Stimulated activated CD8-positive, alpha-beta memory T cell treated with anti-CD3 and anti-CD28 coated beads, Interleukin-2, amount 100 ng/mL, for 48 hours (primary cell): Measurements from ENCODE around the gene RPL35.

ENCODE experiments used
- DNase-seq, 2 donors: peaks; one replicate each; pipeline ENCODE4 v3.0.0-alpha.2; 2020; ENCODE audit warnings: low read depth in 2 of 2

RPL35 gene

DNA sequence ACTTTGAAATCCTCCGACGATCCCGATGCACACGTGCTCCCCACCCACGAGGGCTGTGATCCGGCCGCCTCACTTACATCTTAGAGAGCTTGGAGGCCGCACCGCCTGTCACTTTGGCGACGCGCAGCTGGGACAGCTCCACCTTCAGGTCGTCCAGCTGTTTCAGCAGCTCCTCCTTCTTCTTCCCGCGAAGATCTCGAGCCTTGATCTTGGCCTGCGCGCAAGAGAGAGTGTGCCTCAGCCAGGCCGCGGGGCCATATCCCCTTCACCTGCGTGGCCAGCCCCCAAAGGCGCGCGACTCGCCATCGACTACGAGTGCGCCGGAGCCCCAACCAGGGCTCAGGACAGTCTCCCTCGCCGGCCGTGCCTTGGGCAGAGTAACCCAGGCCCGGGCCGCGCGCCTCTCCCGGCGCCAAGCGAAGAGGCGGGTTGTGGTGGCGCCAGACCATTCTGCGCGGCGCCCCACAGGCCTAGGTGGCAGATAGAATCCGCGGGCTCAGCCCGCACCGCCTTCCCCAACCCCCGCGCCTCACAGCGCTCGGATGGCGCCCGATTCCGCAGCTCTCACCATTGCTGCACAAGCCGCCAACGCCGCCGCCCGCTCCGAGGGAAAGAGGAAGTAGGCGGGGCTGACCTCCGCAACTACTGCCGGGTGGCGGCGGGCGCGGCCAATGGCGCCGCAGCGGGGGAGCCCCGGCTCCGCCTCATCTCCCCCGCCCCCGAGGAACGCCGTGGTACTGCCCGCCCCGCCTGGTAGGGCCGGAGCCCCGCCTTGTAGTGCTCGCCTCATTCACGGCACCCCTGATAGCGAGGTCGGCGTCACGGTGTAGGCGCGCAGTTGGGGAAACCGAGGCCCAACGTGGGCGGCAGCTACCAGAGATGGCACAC lies at the start of gene RPL35, which contains the start of gene ARPC5L:
RPL35 (minus strand) TSS at position 616 of the 888 bp plus-strand sequence; CDS start at position 571, 45 bp downstream.
ARPC5L (plus strand) TSS at position 789 of the 888 bp plus-strand sequence. CDS start 7,161 bp downstream, outside the sequence.
- peak; percentile 93 to 96 for DNase-seq

DNA sequence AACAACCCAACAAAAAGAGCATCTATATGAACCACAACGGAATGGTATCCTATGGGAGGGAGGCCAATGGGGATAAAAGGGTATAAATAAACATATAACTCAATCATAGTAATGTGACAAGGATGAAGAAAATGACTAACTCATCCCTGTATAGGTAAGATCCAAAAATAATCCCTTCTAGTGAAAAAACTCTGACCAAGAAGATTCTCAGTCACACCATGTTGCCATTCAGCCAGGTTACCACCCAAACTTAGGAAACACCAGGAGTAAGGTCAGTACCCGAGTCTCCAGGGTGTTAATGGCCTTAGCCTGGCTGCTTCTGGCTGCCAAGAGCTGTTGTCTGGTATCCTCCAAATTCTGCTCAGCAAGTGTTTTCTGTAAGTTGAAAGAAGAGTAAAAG lies 46.3 kb upstream of the RPL35 start:
- DNase-seq = no peak

DNA sequence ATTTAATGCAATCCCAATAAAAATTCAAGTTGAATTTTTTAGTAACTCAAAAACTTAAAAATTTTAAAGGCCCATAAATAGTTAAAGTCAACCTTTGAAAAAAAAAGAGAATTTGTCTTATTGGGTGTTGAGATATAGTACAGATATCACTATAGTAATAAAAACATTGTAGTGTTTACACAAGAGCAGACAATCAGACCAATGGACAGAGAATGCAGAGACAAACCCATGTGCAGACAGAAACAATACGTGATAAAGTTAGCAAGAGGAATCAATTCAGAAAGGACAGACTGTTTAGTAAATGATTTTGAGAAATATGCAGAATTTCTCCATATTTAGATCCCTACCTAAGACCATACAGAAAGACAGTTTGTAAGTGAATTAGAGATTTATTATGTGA lies 45.2 kb upstream of the RPL35 start:
- DNase-seq = no peak

DNA sequence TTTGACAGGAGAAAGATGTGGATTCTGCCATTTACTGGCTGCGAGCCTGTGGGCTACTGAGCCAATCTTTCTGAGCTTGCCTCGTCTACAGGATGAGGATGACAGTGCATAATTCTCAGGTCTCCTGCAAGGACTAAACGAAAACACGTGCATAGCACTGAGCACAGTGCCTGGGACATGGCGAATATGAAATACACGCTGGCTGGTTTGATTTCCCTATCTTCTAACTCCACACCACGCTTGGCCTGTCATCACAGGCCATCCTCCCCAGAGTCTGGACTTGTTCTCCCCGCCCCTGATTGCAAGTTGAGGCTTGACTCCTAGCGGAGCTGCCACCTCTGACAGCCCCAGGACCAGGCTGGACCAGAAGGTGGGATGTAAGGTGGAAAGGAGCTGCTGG lies 38.1 kb upstream of the RPL35 start:
- no peak for DNase-seq

DNA sequence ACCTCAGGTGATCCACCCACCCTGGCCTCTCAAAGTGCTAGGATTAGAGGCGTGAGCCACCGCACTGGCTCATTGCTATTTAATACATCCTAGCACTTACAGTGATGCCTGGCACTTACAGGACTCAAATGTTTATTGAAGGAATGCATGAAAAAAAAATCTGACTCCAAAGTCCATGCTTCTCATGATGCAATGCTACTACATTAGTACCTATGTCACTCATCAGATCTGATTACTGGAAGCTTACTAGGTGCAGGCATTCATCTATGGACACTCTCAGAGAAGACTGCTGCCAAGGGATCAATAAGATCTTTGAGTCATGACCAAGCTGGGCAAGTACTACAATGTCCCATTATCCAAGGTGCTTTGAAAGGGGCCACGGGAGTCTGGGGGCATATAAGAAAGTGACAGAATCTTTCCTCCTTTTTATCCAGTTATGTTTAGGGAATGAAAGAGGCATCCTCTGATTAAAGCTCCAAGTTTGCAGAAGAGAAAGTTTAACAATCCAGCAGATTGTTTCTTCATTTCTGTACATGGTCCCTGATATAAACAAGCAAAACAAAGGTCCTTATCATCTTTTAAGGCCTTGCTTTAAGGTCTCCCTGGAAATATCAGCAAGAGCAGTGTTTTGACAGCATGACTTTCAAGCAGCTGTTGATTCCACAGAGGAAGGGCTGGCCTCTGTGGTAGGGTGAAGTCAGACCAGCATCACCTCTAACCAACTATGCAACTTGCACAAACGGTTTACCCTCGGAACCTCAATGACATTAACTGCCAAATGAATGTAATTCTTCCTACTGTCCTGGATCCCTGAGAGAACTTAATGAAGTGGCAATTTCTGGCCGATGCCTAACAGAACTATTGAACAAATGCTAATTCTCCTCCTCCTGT lies 36.1 kb upstream of the RPL35 start:
- DNase-seq = no peak

DNA sequence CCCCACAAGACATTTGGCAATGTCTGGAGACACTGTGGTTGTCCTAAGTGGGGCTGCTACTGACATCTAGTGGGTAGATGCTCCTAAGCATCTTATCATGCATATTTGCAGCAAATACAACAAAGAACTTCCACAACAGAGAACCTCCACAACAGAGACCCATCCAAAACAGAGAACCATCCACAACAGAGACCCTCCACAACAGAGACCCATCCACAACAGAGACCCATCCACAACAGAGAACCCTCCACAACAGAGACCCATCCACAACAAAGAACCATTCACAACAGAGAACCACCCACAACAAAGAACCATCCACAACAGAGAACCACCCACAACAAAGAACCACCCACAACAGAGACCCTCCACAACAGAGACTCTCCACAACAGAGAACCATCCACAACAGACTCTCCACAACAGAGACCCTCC lies 33.0 kb upstream of the RPL35 start:
- no peak for DNase-seq

DNA sequence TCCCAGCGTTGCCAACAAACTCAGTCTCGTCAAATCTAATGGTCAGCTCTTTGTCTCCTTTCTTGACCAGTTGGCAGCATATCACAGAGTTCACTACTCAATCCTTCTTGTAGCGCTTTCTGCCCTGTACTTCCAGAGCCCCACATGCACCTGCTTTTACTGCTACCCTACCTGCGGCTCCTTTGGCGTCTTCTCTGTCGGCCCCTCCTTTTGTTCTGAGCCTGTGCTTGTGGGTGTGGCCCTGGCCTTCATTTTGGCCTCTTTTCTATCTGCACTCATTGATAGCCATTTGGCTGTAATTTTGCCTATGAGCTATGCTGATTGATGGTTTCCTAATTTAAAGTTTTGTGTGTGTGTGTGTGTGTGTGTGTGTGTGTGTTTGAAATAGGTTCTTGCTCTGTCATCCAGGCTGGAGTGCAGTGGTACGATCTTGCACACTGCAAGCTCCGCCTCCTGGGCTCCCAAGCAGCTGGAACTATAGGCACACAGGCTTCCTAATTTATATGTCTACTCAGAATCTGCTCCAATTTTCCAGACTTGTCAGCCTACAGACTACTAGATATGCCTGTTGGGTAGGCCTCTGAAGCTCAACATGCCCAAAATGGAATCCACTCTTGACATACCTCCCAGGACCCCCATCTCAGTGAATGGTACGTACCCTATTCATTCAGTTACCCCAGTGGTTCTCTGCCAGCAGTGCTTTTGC lies 32.4 kb upstream of the RPL35 start:
- DNase-seq = no peak

DNA sequence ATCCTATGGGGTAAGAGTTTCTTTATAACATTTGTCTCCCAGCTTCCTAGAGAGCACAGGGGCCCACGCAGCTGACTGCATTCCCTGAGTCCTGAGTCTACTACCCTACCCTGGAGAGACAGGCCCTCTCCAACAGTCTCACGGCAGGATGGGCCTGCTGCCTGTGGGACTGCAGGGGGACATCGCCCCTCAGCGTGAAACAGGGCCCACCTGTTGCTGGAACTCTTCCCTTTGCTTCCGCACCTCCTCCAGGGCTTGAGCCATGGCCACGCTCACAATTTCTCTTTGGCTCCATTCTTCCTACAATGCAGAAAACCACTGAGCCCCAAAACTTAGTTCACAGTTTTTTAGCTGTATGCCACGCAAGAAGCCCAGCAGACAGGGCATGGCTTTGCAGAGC lies 28.4 kb upstream of the RPL35 start:
- DNase-seq = no peak

DNA sequence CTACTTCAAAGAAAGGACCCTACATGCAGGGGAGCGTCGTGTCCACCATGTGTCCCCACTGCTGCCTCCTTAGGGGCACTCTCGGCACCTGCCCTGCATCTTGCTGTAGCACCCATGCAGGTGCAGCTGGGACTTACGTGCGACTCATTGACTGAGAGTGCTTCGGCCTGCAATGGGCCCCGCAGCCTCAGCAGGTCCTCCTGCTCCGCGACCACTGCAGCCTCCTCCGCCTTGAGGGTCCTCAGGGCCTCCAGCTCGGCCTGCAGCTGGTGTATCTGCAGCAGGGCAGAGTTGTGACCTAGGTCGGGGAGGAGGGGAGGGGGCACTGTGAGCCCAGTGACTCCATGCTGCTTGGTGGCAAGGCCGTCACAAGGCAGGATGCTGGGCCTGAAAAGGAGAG lies 27.2 kb upstream of the RPL35 start:
- no peak for DNase-seq

DNA sequence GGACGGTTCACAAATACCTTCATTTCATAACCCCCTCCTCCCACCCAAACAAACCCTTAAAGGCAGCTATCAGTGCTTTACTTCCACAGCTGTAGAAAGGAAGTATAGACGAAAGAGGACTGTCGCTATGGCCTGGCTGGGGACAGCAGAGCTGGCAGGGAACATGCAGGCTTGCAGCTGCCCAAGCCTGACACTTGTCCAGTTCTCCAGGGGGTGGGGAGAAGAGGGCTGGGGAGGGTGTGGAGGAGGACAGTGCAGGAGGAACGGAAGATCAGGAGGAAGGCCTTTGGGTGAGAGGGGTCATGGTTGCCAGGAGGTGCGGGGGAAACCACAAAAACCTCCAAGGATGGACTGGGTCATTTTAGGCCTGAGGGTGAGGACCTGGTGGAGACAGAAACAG lies 26.1 kb upstream of the RPL35 start:
- DNase-seq = no peak

DNA sequence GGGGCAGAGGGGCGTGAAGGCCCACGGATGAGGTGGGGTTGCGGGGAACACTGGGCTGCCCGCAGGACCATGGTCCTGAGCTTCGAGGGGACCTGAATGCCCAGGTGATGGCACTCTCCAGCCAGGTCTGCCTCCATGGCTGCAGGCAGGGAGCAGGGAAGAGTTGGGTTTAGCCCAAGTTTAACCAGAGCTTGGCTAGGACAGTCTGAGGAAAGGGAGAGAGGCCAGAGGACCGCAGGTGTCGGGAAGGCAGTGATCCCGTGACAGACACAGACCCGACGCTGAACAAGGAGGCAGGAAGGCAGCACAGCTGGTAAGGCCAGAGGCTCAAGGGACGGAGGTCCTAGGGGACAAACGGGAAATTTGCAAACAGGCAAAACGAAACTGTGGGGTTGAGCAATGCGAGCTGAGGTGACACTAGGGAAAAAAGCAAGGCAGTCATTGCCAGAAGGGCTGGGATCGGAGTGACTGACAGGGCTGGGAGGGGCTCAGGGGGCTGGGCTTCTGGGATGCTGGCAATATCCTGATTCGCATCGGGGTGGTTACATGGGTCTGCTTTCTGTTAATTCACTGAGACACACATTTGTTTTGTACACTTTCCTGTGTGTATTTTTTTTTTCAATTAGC lies 25.2 kb upstream of the RPL35 start:
- DNase-seq = no peak

DNA sequence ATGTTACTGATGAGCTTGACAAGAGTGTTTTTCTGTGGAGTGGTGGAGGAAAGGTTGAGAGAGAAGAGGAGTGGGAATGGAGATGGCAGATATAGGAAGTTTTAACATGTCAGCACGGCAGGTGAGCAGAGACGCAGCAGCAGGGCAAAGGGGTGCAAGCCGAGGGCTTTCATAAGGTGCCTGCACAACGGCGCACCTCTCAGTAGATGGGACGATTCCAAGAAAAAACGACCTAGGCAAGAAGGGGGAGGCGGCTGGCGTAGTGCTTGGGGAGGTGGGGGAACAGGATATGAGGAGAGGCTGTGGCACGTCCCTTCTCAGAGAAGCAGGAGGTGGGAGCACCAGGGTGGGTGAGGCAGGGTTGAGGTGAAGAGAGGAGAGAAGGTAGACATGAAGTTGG lies 24.7 kb upstream of the RPL35 start:
- no peak for DNase-seq

DNA sequence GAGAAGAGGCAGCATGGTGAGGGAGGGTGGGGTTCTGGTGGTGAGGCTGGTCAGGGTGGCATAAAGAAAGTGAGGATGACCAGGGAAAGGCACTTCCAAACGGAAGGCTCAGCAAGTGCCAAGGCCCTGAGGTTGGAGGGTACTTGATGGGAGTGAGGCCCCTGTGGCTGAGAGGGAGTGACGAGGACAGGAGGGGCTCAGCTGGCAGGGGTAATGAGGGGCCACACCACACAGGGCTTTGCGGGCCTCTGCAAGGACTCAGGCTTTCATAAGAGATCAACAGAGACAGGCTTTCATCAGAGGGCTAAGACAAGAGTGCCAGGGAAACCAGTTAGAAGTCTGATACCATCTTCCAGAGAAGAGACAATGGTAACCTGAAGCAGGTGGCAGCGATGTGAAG lies 23.8 kb upstream of the RPL35 start:
- DNase-seq = no peak

DNA sequence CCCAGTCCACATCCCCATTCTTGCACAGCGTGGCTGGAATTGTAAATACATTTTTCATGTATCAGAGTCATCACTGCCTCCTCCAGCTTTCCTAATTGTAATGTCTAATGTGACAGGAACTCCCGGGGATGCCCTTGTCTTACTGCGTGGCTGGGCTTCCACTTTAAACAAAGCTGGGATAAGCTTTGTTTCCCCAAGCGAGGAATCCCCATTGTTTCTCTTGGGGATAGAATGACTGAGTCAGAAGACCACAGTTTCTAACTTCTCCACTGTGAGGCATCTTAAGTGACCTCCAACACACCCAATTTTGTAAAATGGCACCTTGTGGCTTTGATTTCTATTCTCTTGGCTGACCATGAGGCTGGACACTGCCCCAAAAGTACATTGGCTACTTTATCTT lies 22.6 kb upstream of the RPL35 start:
- DNase-seq = no peak

DNA sequence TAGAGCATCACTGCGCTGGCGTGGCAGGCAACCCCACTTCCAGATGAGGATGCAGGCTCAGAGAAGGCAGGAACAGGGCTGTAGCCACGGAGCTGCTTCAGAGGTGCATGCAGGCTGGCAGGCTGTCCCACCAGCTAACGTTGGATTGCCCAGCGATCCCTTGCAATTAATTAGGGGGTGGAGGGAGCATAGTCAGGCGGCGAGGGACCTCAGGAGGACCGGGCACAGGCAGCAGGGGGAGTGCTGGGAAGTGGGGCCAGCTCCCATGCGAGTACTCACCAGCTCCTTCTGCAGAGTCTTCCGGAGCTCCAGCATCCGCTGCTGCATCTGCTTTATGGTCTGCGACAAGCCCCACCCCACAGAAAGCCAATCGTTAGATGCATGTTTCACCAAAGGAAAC lies 20.5 kb upstream of the RPL35 start:
- no peak for DNase-seq

DNA sequence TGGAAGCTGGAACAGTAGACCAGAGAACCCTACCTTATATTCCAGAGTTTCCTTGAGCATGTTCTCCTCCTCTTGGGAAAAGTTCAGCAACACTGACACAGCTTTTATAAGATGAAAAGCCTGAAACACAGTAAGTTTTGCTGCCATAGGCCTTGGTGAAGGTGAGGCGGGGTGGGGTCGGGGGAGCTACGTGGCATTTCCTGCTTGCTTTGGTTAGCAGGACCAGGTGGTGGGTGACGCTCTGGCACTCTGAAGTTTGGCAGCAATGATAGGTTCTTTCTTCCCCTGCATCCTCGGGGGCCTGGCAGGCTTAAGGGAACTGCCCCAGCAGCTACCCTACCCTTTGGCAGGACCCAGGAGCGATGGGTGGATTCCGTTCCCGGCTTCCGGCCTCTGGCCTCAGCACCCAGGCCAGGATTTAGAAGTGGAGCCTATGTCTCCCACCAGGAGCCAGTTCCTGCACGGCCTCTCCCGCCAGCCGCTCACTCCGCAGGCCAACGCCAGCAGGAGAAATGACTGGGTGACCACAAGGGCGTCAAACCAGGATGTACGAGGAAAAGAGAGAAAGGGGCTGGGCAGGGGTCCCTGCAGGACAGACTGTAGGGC lies 19.5 kb upstream of the RPL35 start:
- DNase-seq = no peak

DNA sequence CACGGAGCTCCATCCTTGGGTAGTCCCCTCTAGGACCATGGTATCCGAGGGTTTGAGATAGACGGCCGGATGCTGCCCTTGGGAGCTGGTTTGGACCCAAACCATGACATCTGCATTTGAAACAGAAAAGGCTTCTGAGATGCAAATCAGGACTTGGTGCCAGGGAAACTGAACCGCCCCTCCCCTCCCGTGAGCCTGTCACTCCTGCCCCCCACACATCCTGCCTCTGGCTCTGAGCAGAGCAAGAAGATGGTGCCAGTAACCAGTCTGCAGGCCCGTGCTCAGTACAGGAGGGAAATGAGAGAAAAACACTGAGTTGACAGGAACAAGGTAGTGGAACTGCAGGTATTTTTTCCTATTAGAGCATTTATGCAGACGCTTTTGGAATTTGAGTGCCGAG lies 18.7 kb upstream of the RPL35 start:
- DNase-seq = no peak

DNA sequence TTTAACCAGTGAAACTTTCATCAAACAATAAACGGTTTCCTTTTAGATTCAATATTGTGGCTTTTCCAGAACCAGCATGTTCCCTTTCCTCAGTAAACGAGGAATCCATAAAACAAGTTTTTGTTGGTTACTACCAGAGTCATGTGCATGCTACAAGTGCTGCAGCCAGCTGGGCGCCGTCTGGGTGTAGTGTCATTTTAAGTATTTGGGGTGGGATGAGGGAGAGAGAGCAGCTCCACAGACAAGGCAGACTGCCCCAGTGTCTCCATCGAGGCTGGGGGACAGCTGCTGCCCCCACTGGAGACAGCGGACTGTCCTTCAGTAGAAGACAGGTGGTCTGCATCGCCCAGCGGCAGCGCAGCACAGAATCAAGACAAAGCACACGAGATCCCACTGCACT lies 17.5 kb upstream of the RPL35 start:
- no peak for DNase-seq

DNA sequence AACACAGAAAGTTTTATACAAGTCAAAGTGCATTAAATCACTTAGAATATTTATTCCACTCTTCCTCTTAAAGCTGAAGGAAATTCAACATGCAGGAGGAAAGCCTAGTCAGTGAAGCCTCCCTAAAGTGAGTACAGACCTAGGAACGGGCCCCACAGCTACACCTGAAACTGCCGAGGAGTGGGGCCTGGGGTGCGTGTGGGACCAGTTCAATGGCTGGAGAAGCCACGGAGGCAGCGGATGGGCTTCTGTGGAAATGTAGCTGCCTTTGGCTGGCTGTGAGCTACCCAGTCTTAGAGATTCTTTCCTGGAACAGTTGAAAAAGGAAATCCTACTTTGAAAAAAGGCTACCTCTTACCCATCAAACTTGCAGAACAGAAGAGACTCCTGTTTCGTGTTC lies 16.8 kb upstream of the RPL35 start:
- DNase-seq = no peak

DNA sequence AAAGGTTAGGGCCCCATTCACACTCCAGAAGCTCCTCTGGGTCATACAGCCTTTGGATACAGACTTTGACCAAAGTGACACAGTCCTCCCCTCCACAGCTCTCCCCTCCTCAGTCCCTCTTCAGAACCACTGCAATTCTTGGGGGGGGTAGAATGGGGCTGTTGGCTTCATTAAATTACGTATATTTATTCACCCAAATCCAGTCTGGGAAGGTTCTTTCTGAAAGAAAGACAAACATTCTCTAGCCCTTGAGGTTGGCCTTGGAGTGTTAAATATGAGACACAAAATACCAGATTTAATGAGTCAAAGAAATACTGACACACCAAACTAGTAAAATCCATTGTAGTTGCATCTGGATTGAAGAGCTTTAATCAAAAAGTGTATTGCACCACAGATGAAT lies 16.3 kb upstream of the RPL35 start:
- DNase-seq = no peak
